ENCODE data around the gene ZNF516. TPM values are rescaled to one million over a fixed set of nuclear protein-coding genes. Genes with fewer than 3 reads are reported as not detected.

ZNF516 gene
- total RNA-seq, 2 experiments from 2014 or later = 2.7 to 4.8 TPM

DNA sequence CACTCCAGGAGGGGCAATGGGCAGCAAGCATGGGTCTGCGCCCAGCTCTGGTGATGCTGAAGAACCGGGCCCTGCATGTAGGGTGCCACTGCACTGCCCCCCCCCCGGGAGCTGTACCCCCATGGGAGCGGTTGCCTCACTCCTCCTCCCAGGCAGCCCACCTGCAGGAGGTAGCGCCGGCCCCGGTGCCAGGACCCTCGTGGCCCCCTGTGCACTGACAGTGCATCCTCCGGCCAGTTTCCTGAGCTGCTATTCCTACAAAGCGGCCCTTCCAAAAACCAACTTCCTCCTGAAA is 109.4 kb downstream of the ZNF516 start:
- intact Hi-C loops (cut with micrococcal nuclease) = no loop called here
- Mint-ChIP-seq H3K9me3 (no peaks in the 10 kb centered on the region), H3K36me3 (no peaks in the 10 kb centered on the region), H3K27ac (no peak overlapping the region), H3K4me1 (ENCODE audit: low read depth) (peaks cover 14% of the 10 kb centered on the region), H3K27me3 (peaks cover 4% of the 10 kb centered on the region), H3K4me3 (no peak overlapping the region)
- CTCF ChIA-PET = no interaction called here
- peak; percentile 4 for DNase-seq
- POLR2A ChIA-PET = no interaction called here

DNA sequence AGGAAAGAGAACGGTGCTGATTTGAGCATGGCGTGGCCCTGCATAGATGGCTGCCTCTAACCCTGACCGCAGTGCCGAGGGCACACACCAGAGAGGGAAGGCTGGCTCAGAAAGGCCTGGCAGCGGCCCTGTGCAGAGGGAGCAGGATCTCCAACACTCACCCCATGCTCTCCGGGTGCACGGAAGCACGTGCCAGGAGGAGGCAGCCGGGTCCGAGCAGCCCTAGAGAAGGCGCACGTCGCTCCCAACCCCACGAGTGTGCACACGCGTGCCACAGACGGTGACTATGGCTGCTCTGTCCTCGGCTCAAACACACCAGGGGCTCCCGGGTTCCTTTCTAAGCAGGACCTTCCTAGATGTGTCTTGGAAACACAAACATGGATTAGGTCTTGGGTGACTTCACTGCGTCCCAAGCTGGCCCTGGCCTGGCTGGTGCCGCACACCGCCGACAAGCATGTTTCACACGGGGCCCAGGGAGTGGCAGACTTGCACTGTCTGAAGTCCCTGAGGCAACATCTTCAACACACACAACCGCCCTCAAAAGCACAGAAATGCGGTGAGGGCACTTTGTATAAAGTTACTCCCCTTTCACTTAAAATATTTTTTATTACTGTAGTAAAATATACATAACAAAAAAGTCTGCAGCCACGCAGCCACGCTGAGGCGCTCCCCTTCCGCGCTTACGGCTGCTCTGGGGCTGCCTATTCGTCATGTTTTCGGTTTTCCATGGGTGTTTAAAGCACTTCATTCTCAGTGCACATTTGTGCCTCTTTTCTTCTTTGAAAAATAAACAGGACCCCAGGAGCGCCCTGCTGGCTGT is 110.0 kb downstream of the ZNF516 start:
- ChIA-PET POLR2A (no interaction called here), CTCF (no interaction called here)
- Mint-ChIP-seq H3K4me3 (no peak overlapping the region), H3K36me3 (peaks cover 1% of the 10 kb centered on the region), H3K4me1 (ENCODE audit: low read depth) (peaks cover 14% of the 10 kb centered on the region), H3K9me3 (no peaks in the 10 kb centered on the region), H3K27ac (no peak overlapping the region), H3K27me3 (peaks cover 4% of the 10 kb centered on the region)
- no peak for DNase-seq
- intact Hi-C loops (cut with micrococcal nuclease) = no loop called here

DNA sequence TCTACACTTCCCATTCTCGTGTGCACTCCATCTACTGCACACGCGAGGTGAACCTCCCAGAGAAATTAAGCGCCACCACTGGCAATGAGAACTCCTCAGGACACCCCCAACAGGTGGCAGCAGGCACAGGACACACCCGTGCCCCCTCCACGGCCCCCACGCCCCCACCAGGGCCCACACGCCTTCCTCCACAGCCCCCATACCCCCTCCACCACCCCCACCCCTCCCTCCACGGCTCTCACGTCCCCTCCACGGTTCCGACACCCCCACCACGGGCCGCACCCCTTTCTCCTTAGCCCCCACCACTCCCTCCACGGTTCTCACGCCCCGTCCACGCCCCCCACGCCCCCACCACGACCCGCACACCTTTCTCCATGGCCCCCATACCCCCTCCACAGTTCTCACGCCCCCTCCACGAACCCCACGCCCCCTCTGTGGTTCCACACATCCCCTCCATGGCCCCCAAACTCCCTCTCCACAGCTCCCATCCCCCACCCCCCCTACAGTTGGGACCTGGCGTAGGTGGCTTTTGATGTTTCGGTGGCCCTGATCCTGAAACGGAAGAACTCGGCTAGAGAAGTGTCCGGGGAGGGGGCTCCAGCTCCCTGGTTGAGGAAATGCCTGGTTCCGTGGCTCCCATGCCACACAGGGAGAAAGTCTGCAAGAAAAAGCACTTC is 110.8 kb downstream of the ZNF516 start:
- intact Hi-C loops (cut with micrococcal nuclease) = no loop called here
- no peak for DNase-seq
- Mint-ChIP-seq H3K36me3 (peaks cover 4% of the 10 kb centered on the region), H3K4me1 (ENCODE audit: low read depth) (peaks cover 14% of the 10 kb centered on the region), H3K27me3 (peaks cover 4% of the 10 kb centered on the region), H3K9me3 (no peaks in the 10 kb centered on the region), H3K4me3 (no peak overlapping the region), H3K27ac (no peak overlapping the region)
- ChIA-PET POLR2A (no interaction called here), CTCF (no interaction called here)

DNA sequence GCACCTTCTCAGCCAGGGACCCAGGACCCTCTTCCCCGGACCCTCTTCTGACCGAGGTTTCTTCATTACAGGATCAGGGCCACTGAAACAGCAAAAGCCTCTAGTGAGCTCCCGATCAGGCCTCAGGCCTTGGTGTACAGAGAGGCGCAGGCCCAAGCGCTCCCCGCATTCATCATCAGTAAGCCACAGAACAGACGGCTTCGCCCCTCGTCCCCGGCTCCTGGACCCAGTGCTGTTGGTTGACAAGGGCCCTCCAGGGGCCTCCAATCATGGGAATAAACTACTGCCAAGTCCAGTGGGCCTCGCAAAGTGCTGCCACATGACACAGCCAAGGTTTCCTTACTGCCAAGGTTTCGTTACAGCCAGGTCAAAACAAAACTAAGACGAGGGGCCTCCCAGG is 111.4 kb downstream of the ZNF516 start:
- Mint-ChIP-seq H3K4me1 (ENCODE audit: low read depth) (peaks cover 14% of the 10 kb centered on the region), H3K9me3 (no peaks in the 10 kb centered on the region), H3K36me3 (peaks cover 4% of the 10 kb centered on the region), H3K27ac (no peak overlapping the region), H3K4me3 (no peak overlapping the region), H3K27me3 (peaks cover 4% of the 10 kb centered on the region)
- ChIA-PET CTCF (no interaction called here), POLR2A (no interaction called here)
- intact Hi-C loops (cut with micrococcal nuclease) = no loop called here
- no peak for DNase-seq

DNA sequence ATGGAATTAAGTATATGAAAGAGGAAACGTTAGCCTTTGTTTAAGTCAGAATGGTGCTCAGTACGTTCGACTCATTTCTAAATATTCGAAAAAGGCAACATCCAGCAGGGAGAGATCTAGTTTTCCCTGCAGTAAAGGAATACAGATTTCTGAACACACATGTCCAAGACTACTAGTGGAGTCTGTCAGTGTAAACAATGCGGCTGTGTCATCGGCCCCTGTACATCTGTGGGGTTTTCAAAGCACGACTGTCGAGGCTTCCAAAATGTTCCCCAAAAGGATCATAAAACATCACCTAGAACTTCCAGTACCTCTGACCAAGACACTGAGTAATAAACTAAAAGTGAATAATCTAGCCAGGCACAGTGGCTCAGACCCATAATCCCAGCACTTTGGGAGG is 112.8 kb downstream of the ZNF516 start:
- Mint-ChIP-seq H3K4me1 (ENCODE audit: low read depth) (peaks cover 17% of the 10 kb centered on the region), H3K27me3 (peaks cover 4% of the 10 kb centered on the region)

DNA sequence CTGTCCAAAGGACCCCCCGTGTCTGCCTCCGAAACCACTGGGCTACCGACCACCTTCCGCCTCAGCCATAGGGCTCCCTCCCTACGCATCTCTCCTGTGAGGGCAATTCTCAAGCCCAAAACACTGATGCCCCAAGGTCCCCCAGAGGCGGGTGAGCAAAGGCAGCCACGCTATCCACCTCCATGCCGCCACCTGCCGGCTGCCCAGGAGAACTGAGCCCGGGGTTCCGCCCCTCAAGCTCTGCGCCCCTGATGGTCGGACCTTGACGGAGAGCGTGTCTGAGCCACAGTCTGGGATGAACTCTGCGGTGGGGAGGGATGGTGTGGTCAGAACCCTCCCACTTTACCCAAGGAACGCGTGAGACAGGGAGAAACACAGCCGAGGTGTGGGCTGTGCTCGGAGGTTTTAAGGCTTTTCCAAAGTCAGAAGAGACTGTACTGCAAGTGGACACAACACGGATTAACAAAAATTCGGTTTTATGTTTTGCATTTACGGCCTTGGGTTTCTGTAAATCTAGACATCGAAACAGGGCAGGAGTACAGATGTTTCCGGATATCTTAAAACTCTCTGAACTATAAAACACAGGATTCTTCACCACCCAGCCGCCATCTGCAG is 114.1 kb downstream of the ZNF516 start:
- ChIA-PET POLR2A (no interaction called here), CTCF (interaction anchor here (1.9 kb wide), 1 partner anchor 18 kb away, joined by 10 read pairs; no protein-coding TSS in a partner anchor)
- H3K4me3 Mint-ChIP-seq = no peak overlapping the region
- peaks cover 18% of the 10 kb centered on the region for H3K4me1 Mint-ChIP-seq (ENCODE audit: low read depth)
- peak; percentile 23 for DNase-seq
- H3K27ac Mint-ChIP-seq = no peak overlapping the region
- peaks cover 4% of the 10 kb centered on the region for H3K36me3 Mint-ChIP-seq
- H3K9me3 Mint-ChIP-seq = no peaks in the 10 kb centered on the region
- no peaks in the 10 kb centered on the region for H3K27me3 Mint-ChIP-seq
- intact Hi-C loops (cut with micrococcal nuclease) = no loop called here

More for the DNA sequence above, 112.8 kb downstream of the ZNF516 start:
- intact Hi-C loops (cut with micrococcal nuclease) = no loop called here
- POLR2A ChIA-PET = no interaction called here
- no peak overlapping the region for H3K27ac Mint-ChIP-seq
- no peak overlapping the region for H3K4me3 Mint-ChIP-seq
- DNase-seq = no peak
- H3K9me3 Mint-ChIP-seq = no peaks in the 10 kb centered on the region
- CTCF ChIA-PET = no interaction called here
- H3K36me3 Mint-ChIP-seq = peaks cover 4% of the 10 kb centered on the region

DNA sequence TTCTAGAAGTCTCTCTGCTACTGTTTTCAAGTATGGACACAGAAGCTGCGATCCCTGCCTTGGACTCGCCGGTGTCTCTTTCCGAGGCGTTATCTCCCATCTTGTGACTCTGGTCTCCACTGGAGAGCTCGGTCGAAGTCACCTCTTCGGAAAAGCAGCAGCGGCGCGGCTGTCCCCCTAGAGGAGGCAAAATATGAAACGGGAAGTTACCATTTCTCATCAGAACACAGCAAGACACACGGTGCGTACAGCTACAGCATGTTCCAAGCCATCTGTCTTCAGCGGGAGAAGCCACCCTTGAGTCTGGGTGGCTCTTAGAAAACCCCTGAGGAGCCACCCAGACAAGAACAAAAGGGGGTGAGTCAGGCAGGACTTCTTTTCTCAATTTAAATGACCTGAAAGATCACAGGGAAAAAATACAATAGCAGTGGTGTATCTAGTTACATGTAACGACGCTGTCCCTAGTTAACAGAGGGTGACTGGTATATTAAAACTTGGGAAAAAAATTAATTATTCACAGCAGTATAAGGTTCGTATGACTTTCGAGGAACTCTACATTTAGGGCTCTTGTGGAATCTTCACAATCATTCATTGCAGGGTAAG is 114.8 kb downstream of the ZNF516 start:
- no peaks in the 10 kb centered on the region for H3K27me3 Mint-ChIP-seq
- H3K27ac Mint-ChIP-seq = no peak overlapping the region
- H3K4me3 Mint-ChIP-seq = no peak overlapping the region
- no peak for DNase-seq
- H3K9me3 Mint-ChIP-seq = no peaks in the 10 kb centered on the region
- peaks cover 23% of the 10 kb centered on the region for H3K4me1 Mint-ChIP-seq (ENCODE audit: low read depth)
- CTCF ChIA-PET = interaction anchor here (1.9 kb wide), 1 partner anchor 18 kb away, joined by 10 read pairs; no protein-coding TSS in a partner anchor
- intact Hi-C loops (cut with micrococcal nuclease) = no loop called here
- POLR2A ChIA-PET = no interaction called here
- peaks cover 4% of the 10 kb centered on the region for H3K36me3 Mint-ChIP-seq

DNA sequence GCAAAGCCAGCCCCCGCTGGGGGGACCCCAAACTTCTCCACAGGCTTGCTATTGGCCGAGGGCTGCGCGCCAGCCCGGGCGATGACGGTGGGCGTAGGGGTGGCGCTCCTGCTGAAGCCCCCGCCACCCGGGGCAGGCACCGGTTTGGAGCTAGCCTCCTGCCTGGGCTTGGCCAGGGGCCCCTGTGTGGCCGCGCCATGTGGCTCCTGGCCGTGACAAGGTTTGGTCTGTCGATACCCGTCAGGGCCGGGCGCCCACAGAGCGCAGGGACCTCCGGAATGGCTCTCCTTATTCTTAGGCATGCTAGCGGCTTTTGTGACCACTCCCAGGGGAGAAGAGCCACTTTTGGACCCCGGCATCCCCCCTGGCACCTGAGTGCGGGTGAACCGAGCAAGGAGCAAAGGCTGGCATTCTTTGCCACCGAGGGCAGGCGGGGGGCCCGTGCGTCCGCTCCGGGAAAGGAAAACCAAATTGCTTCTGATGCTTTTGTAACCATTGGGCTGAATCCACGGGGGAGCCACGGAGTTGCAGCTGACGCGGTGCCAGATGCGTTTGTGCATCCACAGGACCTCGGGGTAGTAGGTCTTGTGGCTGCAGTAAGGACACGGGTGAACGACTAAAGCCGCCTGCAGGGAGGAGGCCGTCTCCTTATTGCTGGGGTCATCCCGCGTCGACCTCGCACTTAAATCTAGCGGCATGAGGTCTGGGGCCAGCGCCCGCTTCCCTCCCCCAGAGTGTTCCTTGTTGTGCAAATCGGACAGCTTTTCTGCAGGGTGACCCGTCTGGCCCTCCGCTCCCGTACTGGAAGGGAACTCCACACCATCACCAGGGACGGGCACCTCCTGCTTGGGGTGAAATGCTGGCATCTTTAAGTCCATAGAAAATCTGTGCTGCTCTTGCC is 115.6 kb downstream of the ZNF516 start:
- ChIA-PET POLR2A (no interaction called here), CTCF (interaction anchor here (1.9 kb wide), 1 partner anchor 19 kb away, joined by 10 read pairs; no protein-coding TSS in a partner anchor)
- DNase-seq = no peak
- Mint-ChIP-seq H3K36me3 (peaks cover 4% of the 10 kb centered on the region), H3K4me3 (no peak overlapping the region), H3K4me1 (ENCODE audit: low read depth) (peaks cover 30% of the 10 kb centered on the region), H3K9me3 (no peaks in the 10 kb centered on the region), H3K27me3 (no peaks in the 10 kb centered on the region), H3K27ac (no peak overlapping the region)
- intact Hi-C loops (cut with micrococcal nuclease) = loop anchor here (5.0 to 10.0 kb wide), 2 partner anchors 33 to 685 kb away; no protein-coding TSS in a partner anchor

DNA sequence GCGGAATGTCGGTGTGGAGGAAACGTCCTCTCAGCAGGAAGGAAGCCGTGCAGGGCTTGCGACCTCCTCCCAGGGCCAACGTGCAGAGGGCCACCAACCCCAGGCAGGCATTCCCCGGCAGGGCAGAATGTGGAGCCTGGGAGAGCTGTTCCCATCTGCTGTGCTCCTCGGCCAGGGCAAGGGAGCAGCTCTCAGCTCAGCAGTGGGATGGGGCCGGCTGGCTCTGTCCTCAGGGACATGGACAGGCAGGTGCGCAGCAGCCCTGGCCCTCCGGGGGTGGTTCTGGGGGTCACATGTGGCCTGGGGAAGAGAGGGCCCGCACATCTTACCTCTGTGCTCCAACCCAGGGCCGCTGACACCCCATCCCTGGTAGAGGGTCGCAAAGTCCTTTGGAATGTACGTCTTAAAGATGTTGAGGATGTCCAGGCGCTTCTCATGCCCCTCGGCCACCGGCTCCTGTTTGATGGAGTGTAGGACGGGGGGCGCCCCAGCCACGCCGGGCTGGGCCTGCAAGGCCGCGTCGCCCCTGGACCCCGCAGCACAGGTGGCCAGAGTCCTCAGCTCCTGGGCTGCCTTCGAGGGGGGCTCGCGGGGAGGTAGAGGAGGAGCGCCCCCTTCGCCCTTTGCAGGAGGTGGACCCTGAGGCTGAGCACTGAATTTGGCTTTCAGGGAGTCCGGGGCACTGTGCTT is 116.4 kb downstream of the ZNF516 start:
- CTCF ChIA-PET = no interaction called here
- no peak overlapping the region for H3K4me3 Mint-ChIP-seq
- no peaks in the 10 kb centered on the region for H3K9me3 Mint-ChIP-seq
- peaks cover 38% of the 10 kb centered on the region for H3K4me1 Mint-ChIP-seq (ENCODE audit: low read depth)
- no peak for DNase-seq
- no peak overlapping the region for H3K27ac Mint-ChIP-seq
- peaks cover 4% of the 10 kb centered on the region for H3K36me3 Mint-ChIP-seq
- intact Hi-C loops (cut with micrococcal nuclease) = loop anchor here (5.0 to 10.0 kb wide), 2 partner anchors 34 to 686 kb away; no protein-coding TSS in a partner anchor
- H3K27me3 Mint-ChIP-seq = no peaks in the 10 kb centered on the region
- POLR2A ChIA-PET = no interaction called here

DNA sequence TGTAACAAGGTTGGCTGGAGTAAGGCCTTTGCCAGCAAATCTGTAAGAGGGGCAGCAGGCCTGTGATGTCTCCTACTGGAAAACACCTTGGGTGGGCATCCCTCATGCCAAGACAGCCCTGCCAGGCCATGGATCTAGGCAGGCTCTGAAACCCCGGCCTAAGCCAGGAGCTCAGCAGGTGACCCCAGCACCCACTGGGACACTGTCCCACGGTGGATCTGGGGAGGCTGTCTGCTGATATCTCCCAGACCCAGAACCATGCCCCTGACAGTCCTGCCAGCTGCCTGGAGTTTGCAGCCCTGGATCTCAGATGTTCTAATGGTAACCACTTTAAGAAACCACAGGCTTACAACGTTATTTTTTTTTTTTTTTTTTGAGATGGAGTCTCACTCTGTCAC is 117.7 kb downstream of the ZNF516 start:
- intact Hi-C loops (cut with micrococcal nuclease) = loop anchor here (2.0 to 10.0 kb wide), 3 partner anchors 35 to 1307 kb away; no protein-coding TSS in a partner anchor
- Mint-ChIP-seq H3K27ac (no peak overlapping the region), H3K4me3 (no peak overlapping the region), H3K4me1 (ENCODE audit: low read depth) (peaks cover 48% of the 10 kb centered on the region), H3K9me3 (no peaks in the 10 kb centered on the region), H3K27me3 (peaks cover 1% of the 10 kb centered on the region), H3K36me3 (peaks cover 4% of the 10 kb centered on the region)
- ChIA-PET POLR2A (no interaction called here), CTCF (no interaction called here)
- DNase-seq = no peak

DNA sequence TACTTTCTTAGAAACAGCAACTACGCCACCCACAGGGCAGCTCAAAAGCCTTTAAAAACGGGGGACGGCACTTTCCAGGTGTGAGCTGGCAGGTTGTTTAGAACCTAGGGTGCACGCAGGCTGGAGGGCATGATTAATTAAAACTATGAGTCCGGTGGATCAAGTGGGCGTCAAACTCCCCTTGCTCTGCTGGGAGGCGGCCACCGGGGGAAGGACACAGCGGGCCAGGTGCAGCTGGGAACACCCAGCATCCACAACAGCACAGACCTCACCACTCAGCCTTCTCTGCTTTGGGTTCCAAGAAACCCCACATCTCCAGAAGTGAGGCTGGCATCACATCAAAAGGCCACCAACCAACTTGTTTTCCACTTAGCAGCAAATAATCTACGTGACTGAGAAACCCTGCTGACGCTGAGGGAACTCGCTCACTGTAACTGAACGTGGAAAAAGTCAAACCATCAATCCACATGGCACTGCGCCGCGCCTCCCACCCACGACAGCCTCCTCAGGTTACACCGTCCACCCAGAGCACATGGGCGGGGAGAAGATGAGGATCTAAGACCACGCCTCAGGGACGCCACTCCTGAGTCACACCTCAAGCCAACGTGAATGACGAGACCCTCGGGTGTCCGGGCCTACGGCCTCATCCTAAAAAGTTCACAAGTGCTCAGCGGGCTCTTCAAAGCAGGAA is 118.2 kb downstream of the ZNF516 start:
- peak; percentile 69 for DNase-seq
- intact Hi-C loops (cut with micrococcal nuclease) = loop anchor here (2.0 to 10.0 kb wide), 3 partner anchors 35 to 1306 kb away; no protein-coding TSS in a partner anchor
- Mint-ChIP-seq H3K9me3 (no peaks in the 10 kb centered on the region), H3K4me1 (ENCODE audit: low read depth) (peaks cover 48% of the 10 kb centered on the region), H3K27ac (peak overlapping the region; percentile 58), H3K27me3 (peaks cover 1% of the 10 kb centered on the region), H3K36me3 (peaks cover 4% of the 10 kb centered on the region), H3K4me3 (no peak overlapping the region)
- CTCF ChIA-PET = no interaction called here
- POLR2A ChIA-PET = no interaction called here
